A204.1 (cell line): ENCODE results near the gene COL24A1.
"Not testable (repeated sequence)": the region's sequence is repeated elsewhere in the genome, so short reads cannot be mapped to it uniquely, and the experiment has no call there.

Experiments
- FAIRE-seq: peaks from 2 replicates; lab custom pipeline; 2012; peaks lifted over from hg19 to GRCh38; lab: Jason Lieb, UNC

COL24A1 gene

DNA sequence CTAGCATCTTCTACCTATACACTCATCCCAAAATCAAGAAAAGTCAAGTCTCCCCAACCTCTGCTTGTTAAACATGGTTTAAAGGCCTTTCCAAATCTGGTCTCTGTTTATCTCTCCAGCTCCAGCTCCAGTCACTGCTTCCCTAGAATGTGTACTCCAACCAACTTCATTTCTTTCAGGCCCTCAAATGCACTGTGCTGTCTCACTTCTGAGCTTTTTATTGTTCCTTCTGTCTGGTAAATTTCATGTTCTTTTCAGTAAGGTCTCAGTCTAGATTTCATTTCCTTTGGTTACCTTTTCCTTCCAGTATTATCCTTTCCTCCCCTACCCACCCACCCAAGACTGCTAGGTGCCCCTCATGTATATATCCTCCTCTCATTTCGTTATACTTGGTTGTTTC lies 3.7 kb downstream of the COL24A1 start:
- FAIRE-seq: no peak

DNA sequence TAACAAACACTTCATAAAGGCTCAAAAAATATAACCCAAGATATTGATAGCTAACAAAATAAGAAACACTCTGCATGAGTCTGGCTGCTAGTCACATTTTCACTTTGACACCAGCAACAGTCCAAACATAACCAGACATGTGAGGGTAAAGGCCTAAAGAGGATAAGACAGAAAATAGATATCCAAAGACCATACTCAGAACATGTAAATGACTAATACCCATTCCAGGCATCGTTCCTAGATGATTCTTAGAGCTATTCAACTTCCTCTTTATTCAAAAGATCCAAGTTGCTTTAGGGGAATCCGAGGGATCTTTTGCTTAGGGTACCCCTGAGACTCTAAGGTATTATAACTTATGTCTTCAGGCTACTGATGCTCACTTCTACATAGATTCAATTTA lies 5.1 kb downstream of the COL24A1 start:
- no peak for FAIRE-seq

DNA sequence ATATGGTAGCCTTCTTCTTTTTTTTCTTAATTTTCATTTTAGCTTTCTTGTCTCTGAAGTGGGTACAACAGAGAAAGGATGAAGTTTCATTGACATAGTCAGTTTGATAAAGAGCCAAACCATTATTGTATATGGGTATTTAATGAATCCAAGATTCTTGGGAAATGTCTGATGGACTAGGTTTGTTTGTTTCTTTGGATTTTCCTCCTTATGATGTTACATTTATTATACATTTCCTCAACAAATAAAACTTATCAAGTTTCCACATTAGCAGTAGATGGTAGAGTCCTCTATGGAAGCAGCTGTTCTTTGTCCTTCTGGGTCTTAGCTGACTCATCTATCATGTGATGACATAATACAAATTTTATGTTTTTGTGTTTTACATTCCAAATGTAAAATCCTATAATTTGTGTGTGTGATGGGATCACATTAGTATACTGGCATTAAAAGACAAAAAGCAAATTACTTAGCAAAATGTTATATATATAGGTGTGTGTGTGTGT lies 6.0 kb downstream of the COL24A1 start:
- no peak for FAIRE-seq

DNA sequence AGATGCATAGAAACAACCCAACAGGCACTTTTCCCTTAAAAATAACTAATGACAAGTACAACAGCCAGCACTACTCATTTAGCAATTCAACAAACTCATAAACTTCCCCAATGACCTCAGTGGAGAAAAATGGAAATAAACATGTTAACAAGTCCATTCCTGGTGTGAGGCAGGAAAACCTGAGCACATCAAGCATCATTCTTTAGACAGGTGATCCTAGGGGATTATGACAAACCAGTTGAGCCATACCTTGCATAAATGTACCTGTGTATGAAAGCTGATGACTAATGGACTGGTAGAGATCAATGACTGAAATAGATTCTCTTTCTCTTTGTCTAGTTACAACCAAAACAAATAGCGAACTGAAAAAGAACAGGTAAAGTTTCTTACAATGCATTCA lies 7.0 kb downstream of the COL24A1 start:
- no peak for FAIRE-seq

DNA sequence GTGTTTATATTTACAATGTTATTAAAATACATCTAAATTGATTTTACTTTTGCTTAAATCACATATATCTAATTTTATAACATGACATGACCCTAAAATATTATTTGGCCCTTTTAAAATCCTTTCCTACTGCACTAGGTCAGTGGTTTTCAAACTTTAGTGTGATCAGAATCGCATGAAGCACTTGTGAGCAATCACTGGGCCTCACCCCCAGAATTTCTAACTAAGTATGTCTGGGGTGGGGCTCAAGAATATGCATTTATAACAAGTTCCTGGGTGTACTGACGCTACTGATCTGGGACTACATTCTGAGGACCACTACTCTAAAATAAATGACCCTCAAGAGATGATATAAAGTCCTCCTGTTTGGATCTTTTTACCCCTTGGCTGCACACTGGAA lies 8.8 kb downstream of the COL24A1 start:
- no peak for FAIRE-seq

DNA sequence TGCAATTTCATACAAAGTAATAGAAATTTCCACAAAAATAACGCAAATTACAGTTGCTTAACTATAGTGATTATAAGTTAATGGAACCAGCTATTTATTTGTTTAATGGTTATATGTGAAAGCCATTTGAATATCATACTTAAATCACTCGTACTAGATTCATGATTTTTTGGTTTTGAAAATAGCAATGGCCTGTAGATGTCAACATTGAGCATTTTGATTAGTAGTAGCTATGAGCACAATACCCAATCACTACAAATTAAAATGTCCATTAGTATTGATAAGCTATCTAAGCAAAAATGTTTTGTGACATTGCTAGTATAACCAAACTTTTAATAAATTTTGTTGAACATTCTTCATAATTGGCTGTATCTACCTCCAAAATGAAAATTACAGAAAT lies 10.0 kb downstream of the COL24A1 start:
- FAIRE-seq: peak; percentile 76

DNA sequence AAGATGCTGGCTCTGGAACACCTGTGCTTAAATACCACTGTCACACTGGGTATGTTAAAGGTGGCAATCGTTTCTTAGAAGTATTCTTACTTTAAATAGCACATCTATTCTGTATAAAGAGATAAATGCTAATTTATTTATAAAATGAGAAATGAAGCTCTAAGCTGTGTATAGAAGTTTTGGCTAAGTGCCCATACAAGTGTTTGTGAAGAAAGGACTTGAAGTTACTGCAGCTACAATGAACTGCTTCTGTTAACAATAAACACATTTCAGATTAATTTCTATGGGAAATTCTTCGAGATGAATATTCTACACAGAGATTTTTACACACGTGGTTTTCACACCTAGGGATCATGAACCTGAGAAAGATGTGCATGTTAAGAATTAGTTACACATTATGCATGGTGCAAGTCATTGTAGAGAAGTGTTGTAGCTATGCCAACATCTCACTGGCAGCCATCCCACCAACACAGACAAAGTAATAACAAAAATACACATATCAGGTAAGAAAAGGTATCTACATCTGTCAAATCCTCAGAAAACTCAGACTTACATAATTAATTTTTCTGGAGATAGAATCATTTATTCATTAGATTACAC lies 16.2 kb downstream of the COL24A1 start:
- FAIRE-seq: no peak

DNA sequence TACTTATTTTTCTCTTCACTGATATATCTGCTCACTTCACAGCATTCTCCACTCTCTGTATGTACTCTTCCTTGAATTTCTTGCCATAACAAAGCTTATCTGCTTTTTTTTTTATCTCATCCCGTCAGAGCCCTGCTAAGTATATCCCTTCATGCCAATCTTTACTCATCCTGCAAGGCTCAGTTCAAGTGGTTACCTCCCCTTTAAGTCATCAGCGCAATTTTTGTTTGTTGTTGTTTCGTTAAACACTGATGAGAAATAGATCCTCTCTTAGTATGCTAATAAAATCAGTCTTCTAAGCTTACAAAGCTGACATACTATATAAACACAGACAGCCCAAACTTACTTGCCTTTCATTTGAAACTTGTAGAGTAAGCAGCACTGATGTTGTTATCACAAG lies 17.8 kb downstream of the COL24A1 start:
- no peak for FAIRE-seq

DNA sequence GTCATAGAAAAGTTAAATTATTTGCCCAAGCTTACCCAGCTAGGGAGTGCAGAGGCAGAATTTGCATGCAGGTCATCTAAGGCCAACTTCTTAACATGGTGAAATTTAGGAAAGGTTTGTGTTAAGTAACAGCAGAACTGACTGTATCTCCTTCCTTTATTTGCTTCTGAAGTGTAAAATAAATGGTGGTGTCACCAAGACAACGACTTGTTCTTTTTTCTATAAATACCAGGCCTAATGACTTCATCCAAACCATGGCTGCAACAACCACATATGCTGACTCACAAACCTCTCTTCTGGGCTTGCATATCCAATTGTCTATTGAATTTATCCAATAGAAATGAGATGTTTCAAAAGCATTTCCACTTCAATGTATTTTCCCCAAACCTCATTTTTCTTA lies 19.1 kb downstream of the COL24A1 start:
- no peak for FAIRE-seq

DNA sequence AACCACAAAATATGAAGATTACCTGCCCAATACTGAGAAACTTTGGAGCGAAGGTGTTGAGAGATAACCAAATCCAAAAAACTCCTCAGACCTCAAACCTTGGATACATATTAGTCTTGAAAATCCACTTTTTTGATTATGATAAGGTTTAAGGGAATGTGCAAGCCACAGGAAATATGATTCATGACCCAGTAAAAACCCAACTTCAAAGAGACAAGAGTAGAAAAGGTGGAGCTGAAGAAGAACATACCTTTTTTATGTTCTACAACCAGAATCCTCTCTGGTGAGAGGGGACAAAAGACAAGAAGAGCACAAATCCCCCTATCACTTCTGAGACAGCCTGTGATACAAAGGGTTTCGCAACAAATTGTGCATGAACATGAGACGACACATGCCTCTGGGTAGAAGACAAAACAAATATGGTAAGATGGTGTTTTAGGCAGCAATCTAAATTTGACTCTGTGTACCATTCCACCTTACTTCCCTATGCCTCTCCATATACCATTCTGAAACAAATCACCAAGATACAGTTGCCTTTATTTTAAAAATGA lies 37.3 kb downstream of the COL24A1 start:
- FAIRE-seq: no peak

DNA sequence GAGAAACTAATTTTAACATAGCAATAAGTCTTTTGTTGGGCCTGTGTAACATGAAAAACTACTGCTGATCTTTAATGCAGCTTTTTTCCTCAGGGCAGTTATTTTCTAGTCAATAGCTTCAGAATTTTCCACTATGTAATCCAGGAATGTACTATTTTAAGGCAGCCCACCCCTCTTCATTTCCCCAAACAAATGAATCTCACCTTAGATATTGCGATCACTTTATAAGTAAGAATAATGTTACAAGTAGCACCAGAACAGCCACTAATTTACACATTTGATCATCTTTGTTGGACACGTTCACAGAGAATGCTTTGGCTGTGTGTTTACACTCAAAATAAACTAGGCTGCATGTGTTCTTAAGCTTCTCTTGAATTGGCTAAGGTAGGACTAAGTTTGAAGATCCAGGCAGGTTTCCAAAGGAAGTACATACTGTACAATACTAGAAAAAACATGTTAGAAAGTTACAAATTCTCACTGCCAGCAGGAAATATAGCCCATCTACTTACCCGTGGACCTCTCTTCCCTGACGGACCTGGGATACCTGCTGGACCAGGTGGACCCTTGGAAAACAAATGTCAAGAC lies 41.7 kb downstream of the COL24A1 start:
- no peak for FAIRE-seq

DNA sequence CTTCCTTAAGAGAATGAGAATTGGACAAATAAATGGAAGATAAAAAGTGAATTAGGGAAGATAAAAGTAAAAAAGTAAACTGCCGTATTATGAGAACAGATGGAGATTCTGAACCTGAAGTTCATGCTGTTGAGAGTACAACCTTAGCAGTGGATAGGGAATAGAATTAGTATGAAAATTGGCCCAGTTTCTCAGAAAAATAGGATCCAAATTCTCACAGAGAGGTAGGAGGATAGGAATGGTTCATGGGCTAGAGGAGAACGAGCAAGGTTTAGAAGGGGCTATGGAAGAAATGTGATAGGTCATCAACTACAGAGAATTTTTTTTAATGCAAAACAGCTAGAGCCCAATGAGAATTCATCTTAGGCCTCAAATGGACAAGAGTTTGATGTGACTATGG lies 42.3 kb downstream of the COL24A1 start:
- FAIRE-seq: no peak

DNA sequence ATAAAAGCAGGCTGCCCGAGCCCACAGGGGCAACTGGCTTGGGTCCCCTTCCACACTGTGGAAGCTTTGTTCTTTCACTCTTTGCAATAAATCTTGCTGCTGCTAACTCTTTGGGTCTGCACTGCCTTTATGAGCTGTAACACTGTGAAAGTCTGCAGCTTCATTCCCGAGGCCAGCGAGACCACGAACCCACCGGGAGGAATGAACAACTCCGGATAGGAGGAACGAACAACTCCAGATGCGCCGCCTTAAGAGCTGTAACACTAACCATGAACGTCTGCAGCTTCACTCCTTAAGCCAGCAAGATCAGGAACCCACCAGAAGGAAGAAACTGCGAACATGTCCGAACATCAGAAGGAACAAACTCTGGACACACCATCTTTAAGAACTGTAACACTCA lies 45.0 kb downstream of the COL24A1 start:
- FAIRE-seq: not testable (repeated sequence)

DNA sequence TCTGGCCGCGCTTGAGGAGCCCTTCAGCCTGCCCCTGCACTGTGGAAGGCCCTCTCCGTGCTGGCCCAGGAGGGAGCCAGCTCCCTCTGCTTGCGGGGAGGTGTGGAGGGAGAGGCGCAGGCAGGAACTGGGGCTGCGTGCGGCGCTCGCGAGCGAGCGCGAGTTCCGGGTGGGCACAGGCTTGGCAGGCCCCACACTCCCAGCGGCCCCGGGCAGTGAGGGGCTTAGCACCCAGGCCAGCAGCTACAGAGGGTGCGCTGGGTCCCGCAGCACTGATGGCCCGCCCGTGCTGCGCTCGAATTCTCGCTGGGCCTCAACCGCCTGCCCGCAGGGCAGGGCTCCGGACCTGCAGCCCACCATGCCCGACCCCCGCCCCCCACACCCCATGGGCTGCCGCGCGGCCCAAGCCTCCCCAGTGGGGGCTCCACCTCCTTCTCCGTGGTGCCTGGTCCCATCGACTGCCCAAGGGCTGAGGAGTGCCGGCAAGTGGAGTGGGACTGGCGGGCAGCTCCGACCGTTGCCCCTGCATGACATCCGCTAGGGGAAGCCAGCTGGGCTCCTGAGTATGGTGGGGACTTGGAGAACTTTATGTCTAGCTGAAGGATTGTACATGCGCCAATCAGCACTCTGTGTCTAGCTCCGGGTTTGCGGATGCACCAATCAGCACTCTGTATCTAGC lies 46.0 kb downstream of the COL24A1 start:
- no peak for FAIRE-seq

DNA sequence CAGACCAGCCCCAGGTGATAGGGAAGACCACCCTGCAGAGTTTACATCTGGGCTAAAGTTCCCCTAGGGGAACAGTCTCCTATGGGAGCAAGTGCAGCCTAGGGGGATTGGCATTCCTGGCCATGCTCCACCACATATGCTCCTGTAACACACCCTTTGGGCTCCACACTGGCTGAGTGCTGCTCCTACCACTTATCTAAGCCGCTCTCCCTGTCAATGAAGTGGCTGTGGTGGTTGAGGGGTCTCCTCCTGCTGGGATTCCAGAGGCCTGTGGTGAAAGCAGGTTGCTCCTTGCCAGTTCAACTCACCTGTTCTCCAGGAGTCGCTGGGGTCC lies 51.1 kb downstream of the COL24A1 start:
- FAIRE-seq: no peak

DNA sequence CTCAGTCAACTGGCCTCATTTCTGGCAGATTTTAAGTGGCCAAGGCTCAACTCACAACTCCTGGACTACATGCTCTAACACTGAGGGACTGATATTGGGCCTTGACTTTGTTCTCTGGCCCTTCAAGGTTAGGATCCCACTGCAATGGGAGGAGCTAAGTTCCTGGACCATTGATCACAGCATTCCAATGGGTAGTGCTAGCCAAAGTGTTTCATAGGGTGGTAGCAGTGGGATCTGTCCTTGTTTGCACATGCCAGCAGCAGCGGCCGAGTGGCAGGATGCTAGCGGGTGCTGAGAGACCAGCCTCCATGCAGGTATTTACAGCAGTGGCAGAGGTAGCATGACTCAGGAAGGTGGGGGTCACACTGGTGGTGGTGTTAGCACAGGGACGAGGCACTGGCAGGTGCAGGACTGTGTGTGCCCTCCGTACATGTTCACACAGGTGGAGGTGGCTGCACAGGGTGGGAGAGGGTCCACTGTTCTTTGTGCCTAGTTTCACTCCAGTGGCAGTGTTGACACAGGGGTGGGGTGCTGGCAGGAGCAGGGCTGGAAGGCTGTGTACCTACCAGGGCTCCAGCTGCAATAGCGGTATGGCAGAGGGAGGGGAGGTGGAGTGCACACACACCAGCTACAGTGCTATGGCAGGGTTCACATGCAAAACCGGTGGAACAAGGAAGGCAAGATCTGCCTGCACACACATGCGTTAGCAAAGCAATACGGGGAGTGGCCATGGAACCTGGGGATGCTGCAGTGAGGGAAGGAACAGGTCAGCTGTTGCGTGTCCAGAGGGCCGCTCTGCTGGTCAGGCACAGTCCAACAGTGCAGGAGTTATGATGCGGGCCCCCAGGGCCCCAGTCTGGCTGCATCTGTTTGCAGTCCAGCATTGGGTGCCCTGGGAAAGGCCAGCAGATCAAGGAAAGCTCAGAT lies 51.7 kb downstream of the COL24A1 start:
- no peak for FAIRE-seq

DNA sequence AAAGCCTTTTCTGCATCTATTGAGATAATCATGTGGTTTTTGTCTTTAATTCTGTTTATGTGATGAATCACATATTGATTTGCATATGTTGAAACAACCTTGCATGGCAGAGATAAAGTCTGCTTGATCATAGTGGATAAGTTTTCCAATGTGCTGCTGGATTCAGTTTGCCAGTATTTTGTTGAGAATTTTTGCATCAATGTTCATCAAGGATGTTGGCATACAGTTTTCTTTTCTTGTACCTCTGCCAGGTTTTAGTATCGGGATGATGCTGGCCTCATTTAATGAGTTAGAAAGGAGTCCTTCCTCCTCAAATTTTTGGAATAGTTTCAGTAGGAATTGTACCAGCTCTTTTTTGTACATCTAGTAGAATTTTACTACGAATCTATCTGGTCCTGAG lies 55.0 kb downstream of the COL24A1 start:
- no peak for FAIRE-seq

DNA sequence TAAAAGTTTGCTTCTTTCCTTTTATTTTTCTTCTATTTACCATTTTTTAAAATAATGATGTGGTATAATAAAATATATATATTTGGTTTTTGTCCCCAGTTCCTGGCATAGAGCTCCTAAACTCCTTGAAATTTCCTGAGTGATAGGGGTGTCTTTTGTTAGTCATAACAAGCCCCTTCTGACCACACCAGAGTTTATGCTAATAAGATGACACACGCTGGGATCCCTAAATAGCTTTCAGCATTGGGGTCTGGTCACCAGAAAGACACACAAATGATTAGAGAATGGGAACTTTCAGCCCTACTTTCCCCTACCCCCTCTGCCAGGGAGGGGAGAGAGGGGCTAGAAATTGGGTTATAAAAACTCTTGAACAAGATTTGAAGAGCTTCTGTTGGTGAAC lies 56.2 kb downstream of the COL24A1 start:
- no peak for FAIRE-seq

DNA sequence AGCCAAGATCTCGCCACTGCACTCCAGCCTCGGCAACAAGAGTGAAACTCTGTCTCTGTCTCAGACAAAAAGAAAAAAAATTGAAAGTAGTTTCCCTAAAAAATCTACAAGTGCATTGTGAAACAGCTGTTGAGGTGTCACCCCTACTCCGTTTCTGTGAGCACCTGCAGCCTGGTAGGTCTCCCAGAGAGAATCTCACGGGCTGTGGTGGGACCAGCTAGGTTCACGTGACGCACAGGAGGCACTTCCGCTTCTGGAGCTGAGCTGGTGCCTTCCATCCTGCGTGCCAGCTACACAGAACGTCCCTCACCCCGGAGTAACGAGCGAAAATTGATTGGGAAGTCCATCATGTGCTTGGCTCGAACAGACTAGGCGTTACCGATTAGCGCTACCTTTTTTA lies 66.8 kb downstream of the COL24A1 start:
- no peak for FAIRE-seq

DNA sequence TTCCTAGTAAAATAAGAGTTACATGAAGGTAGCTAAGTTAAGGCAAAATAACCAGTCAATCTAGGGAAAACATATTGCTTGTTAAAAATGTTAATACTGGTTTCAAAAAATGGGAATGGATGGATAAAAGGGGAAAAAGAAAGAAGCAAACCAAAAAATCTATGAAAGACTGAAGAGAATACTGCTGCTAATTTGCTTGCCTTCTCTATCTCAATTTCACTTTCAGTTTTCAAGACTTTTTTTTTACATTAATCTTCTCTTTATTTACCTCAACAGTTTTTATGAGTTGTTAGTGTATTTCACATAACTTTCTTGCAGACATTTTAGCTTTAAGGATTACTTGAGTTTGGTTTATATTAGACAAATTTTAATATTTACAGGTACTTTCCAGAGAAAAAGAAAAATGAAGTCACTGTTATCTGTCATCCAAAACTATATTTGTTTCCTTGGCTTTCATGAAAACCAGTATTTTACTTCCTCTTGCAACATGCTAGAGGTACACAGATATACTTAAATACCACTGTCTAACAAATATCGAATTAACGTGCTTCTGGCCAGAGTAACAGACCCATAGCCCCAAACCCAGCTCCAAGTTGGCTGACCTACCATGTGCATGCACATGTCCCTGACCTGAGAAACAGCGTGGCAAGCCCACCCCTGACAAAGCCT lies 70.7 kb downstream of the COL24A1 start:
- FAIRE-seq: no peak

DNA sequence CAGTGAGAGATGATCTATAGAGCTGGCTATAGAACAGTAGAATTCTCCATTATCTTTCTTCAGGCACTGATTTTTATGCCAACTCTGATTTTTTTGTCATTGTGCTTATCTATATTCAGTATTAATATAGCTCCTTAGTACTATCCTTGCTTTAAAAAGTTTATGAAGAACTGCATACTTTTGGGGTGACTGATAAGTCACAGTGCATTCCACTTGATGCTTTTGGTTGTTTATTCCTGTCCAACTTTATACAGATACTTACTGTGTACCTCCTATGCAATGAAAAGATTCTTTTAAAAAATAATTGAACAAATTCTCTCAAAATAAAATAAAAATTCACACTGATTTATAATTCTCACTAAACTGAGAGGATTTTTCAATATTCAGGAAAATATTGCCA lies 71.6 kb downstream of the COL24A1 start:
- no peak for FAIRE-seq

DNA sequence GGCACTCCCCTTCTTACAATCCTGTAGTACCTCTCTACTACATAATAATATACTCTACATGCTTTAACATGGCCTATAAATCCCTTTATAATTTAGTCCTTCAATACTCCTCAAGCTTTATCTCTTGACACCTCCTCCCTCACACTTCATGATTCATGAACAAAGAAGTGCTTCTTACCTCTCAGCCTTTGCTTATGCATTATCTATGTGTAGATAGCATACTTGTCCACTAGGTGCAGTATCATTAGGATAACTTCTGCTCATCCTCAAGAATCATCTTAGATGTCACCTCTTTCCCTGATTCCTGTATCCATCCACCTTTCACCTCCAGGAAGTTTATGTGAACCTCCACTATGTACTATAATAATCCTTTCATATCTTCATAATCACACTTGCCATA lies 74.4 kb downstream of the COL24A1 start:
- no peak for FAIRE-seq
